ENCODE data around the gene ZBTB16.

ZBTB16 gene

GRCh38 chr11:114265122-114265878 is 205.8 kb downstream of the ZBTB16 start:
- no peaks in the 10 kb centered on the region for H3K27me3 Mint-ChIP-seq
- H3K27ac Mint-ChIP-seq: no peak overlapping the region
- no peaks in the 10 kb centered on the region for H3K9me3 Mint-ChIP-seq (ENCODE audit: low read depth)
- no peaks in the 10 kb centered on the region for H3K36me3 Mint-ChIP-seq
- H3K4me3 Mint-ChIP-seq: no peak overlapping the region
- no peaks in the 10 kb centered on the region for H3K4me1 Mint-ChIP-seq (ENCODE audit: low read depth)

GRCh38 chr11:114269498-114269897 is 210.0 kb downstream of the ZBTB16 start:
- H3K9me3 Mint-ChIP-seq (ENCODE audit: low read depth): no peaks in the 10 kb centered on the region
- no peak overlapping the region for H3K4me3 Mint-ChIP-seq
- no peaks in the 10 kb centered on the region for H3K36me3 Mint-ChIP-seq
- H3K27me3 Mint-ChIP-seq: peaks cover 19% of the 10 kb centered on the region
- H3K27ac Mint-ChIP-seq: no peak overlapping the region
- no peaks in the 10 kb centered on the region for H3K4me1 Mint-ChIP-seq (ENCODE audit: low read depth)

DNA sequence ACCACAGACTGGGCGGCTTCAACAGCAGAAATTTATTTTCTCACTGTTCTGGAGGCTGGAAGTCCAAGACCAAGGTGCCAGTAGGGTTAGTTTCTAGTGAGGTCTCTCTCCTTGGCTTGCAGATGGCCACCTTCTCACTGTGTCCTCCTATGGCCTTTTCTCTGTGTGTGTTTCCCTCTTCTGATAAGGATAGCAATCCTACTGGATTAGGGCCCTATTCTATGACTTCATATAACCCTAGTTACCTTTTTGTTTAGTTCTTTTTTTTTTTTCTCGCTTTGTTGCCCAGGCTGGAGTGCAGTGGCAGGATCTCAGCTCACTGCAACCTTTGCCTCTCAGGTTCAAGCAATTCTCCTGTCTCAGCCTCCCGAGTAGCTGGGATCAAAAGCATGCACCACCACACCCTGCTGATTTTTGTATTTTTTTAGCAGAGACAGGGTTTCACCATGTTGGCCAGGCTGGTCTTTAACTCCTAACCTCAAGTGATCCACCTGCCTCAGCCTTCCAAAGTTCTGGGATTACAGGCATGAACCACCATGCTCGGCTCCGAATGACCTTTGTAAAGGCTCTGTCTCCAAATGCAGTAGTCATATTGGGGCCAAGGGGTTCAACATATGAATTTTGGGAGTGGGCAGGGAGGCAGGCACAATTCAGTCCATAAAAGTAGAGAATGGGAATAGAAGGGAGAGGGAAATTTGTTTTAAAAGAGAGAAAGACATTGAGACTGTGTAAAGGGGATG is 211.2 kb downstream of the ZBTB16 start:
- Mint-ChIP-seq H3K4me1 (ENCODE audit: low read depth) (no peaks in the 10 kb centered on the region), H3K27me3 (peaks cover 22% of the 10 kb centered on the region), H3K4me3 (no peak overlapping the region)

DNA sequence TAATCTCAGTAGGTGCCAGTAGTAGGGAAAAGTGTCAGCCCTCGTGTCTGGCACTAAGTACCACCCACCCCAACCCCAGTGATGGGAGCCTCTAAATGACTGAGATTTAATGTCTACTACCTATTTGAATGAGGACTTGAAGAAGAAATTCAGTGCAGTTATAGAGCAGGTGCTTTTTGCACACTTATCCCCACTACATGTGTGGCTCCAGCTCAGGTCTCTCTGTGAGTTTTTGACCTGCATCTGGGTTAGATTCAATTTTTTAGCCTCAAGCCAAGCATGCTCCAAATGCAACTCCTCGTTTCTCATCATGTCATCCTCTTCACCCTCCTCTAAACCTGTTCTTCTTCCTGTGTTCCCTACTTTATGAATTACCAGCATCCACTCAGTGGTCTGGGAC is 211.8 kb downstream of the ZBTB16 start:
- Mint-ChIP-seq H3K27me3 (peaks cover 22% of the 10 kb centered on the region), H3K27ac (no peak overlapping the region), H3K4me3 (no peak overlapping the region), H3K36me3 (no peaks in the 10 kb centered on the region), H3K9me3 (ENCODE audit: low read depth) (no peaks in the 10 kb centered on the region), H3K4me1 (ENCODE audit: low read depth) (no peaks in the 10 kb centered on the region)

More for the DNA sequence above, 211.2 kb downstream of the ZBTB16 start:
- no peaks in the 10 kb centered on the region for H3K36me3 Mint-ChIP-seq
- no peaks in the 10 kb centered on the region for H3K9me3 Mint-ChIP-seq (ENCODE audit: low read depth)
- no peak overlapping the region for H3K27ac Mint-ChIP-seq

DNA sequence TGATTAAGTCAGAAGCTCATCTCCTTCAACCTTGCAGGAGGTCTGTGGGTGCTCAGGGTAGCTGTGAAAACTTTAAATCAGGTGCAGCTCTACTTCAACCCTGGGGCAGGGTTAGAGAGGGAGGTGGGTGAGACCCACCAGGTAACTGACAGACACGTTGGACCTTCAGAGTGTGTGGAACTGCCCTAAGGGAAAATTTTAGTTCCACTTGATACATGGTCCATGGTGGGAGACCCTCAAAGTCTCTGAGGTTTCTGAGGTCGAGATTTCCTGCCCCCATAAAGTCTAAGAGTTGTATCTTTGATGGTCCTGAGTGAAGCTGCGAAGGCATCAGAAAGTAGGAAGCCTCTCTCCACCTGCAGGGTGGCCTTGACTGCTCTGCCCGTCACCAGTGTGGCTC is 212.8 kb downstream of the ZBTB16 start:
- Mint-ChIP-seq H3K27ac (no peak overlapping the region), H3K27me3 (peaks cover 23% of the 10 kb centered on the region), H3K9me3 (ENCODE audit: low read depth) (no peaks in the 10 kb centered on the region), H3K4me3 (no peak overlapping the region), H3K4me1 (ENCODE audit: low read depth) (no peaks in the 10 kb centered on the region), H3K36me3 (no peaks in the 10 kb centered on the region)

DNA sequence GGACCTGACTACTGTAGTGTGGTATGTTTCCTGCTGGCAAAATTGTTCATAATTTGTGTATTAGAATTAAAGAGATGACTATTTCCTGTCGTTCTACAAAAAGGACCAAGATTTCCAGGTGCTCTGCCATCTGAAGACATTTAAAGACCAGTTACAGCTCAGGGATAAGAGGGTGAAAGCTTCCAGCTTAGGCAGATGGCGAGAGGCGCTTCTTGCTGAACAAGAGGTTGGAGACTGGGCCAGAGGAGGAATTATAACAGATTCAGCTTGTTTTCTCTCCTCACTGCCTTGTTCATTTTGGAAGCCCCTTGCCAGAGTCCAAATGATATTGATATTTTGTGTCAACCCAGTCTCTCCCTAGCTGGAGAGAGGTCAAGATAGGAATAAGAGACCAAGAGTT is 213.6 kb downstream of the ZBTB16 start:
- Mint-ChIP-seq H3K9me3 (ENCODE audit: low read depth) (no peaks in the 10 kb centered on the region), H3K4me3 (no peak overlapping the region), H3K27me3 (peaks cover 25% of the 10 kb centered on the region)

DNA sequence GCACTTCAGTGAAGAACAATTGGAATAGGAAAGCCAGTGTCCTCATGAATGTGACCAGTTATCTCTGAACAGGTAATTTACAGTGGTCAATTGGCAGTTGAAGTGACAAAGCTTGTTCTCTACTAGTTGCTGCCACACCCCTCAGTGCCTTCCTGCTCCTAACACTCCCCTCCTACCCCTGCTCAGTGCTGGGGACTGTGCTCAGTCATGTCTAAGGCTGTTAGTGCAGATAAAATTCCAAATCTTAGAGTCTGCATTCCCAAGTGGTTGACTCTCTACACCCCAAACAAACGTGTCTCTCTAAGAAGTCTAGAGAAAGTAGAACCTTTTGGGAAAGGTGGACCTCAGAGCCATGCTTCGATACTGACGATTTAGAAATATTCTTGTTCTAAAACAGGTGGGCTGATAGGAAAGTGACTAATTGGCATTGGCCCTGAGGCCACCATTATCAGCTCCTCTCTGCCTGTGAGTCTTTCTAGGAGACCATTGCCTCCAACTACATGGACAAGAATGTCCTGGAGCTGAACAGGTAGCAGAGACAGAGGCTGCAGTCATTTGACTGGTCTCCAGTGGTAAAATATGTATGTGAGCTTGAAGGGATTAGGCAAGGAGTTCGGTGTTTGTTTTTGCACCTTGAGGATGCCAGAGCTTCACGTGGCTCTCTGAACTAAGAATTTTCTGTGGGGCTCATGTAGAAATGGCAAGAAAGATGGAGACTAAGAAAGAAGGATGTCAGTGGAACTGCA is 214.6 kb downstream of the ZBTB16 start:
- H3K27me3 Mint-ChIP-seq: peaks cover 32% of the 10 kb centered on the region
- no peaks in the 10 kb centered on the region for H3K36me3 Mint-ChIP-seq
- H3K27ac Mint-ChIP-seq: no peak overlapping the region
- no peak overlapping the region for H3K4me3 Mint-ChIP-seq
- H3K4me1 Mint-ChIP-seq (ENCODE audit: low read depth): no peaks in the 10 kb centered on the region
- H3K9me3 Mint-ChIP-seq (ENCODE audit: low read depth): no peaks in the 10 kb centered on the region

More for the DNA sequence above, 213.6 kb downstream of the ZBTB16 start:
- Mint-ChIP-seq H3K27ac (no peak overlapping the region), H3K4me1 (ENCODE audit: low read depth) (no peaks in the 10 kb centered on the region), H3K36me3 (no peaks in the 10 kb centered on the region)

GRCh38 chr11:114274637-114275036 is 215.1 kb downstream of the ZBTB16 start:
- H3K4me3 Mint-ChIP-seq: no peak overlapping the region
- H3K27me3 Mint-ChIP-seq: peaks cover 37% of the 10 kb centered on the region

DNA sequence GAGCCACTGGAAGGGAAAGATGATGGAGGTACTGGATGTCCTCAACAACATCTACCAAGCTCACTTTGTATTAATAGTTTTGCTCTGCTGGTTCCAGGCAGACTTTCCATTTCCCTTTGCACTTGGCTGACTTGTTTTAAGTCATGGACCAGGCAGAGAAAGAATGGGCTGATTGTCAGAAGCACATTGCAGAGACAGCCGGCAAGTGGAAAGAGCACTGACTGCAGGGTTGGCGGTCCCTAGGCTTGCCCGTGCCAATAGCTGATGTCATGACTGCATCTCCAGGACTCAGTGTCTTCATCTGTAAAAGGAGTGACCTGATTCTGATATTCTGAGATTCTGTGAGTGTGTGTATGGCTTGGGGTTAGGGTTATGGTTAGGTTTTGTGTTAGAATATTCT is 215.8 kb downstream of the ZBTB16 start:
- Mint-ChIP-seq H3K9me3 (ENCODE audit: low read depth) (no peaks in the 10 kb centered on the region), H3K27ac (no peak overlapping the region), H3K4me1 (ENCODE audit: low read depth) (no peaks in the 10 kb centered on the region), H3K4me3 (no peak overlapping the region), H3K36me3 (no peaks in the 10 kb centered on the region), H3K27me3 (peaks cover 38% of the 10 kb centered on the region)

More at GRCh38 chr11:114274637-114275036, 215.1 kb downstream of the ZBTB16 start:
- Mint-ChIP-seq H3K27ac (no peak overlapping the region), H3K36me3 (no peaks in the 10 kb centered on the region), H3K4me1 (ENCODE audit: low read depth) (no peaks in the 10 kb centered on the region), H3K9me3 (ENCODE audit: low read depth) (no peaks in the 10 kb centered on the region)

- H3K4me3 Mint-ChIP-seq: no peak overlapping the region
- no peak overlapping the region for H3K27ac Mint-ChIP-seq
- peaks cover 36% of the 10 kb centered on the region for H3K27me3 Mint-ChIP-seq
- H3K36me3 Mint-ChIP-seq: no peaks in the 10 kb centered on the region
- no peaks in the 10 kb centered on the region for H3K4me1 Mint-ChIP-seq (ENCODE audit: low read depth)
- H3K9me3 Mint-ChIP-seq (ENCODE audit: low read depth): no peaks in the 10 kb centered on the region
Measured at GRCh38 chr11:114276077-114276476, 216.6 kb downstream of the ZBTB16 start.

- no peak overlapping the region for H3K27ac Mint-ChIP-seq
- H3K4me1 Mint-ChIP-seq (ENCODE audit: low read depth): no peaks in the 10 kb centered on the region
- no peak overlapping the region for H3K4me3 Mint-ChIP-seq
- no peaks in the 10 kb centered on the region for H3K9me3 Mint-ChIP-seq (ENCODE audit: low read depth)
- H3K27me3 Mint-ChIP-seq: peaks cover 30% of the 10 kb centered on the region
- H3K36me3 Mint-ChIP-seq: no peaks in the 10 kb centered on the region
Measured at GRCh38 chr11:114277637-114278341, 218.3 kb downstream of the ZBTB16 start.

DNA sequence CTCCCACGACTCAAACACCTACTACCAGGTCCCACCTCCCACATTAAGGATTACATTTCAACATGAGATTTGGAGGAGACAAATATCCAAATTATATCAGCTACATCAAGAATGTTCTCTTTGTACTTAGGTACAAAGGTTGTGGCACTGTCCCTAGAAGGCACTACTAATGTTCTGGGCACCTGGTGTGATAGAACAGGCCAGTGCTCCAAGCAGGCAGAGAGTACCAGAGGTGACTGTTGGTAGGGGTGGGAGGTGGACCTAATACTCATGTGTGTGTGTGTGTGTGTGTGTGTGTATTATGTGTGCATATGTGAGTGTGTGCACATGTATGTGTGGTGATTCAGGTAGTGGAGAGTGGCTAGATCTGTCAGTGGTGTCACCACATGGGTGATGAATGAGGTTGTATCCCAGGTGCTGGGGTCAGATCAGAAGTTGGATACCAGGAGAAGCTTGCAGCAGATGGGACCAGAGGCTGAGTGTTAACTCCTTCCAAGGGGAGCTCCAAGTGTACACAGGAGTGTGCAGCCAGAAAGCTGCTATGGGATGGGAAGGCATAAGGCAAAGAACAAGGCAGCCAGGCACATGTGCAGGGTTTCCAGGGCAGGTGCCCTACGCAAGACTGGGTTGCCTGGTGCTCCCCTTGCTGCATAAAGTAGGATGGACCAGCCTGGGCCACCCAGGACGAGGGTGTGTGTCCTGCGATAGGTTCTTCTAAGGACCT is 219.0 kb downstream of the ZBTB16 start:
- Mint-ChIP-seq H3K9me3 (ENCODE audit: low read depth) (no peaks in the 10 kb centered on the region), H3K4me1 (ENCODE audit: low read depth) (no peaks in the 10 kb centered on the region), H3K27me3 (peaks cover 25% of the 10 kb centered on the region), H3K36me3 (no peaks in the 10 kb centered on the region), H3K27ac (no peak overlapping the region), H3K4me3 (no peak overlapping the region)

DNA sequence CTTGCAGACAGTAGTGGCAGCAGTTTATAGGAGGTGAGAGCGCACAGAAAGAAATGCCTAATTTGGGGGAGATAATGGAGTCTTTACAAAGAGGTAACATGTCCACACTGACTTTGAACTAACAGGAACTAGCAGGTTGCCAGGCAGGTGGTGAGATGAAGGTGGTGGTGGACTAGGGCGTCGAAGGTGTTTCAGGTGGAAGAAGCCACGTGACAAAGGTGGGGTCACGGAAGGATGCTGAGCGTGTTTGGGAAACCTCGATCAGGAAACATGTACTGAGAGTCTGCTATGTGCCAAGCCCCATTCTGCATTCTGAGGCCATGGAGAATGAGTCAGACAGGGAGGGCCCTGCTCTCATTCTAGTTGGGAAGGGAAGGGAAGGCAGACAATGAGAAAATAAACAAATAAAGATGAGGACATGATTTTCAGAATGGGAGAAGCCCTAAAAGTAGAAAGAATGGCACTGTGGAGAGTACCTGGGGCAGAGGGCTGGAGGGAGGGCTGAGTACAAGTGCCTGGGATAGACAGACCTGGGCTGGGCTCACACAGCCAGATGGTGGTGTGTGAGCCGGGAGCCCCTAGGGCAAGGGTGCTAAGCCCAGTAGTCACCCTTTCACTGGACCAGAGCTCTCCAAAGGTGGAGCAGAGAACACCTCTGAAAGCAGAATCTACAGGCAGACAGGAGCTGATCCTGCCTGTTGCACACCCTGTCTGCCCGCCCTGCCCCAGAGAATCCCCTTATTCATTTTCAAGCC is 220.5 kb downstream of the ZBTB16 start:
- Mint-ChIP-seq H3K36me3 (no peaks in the 10 kb centered on the region), H3K9me3 (ENCODE audit: low read depth) (no peaks in the 10 kb centered on the region), H3K27ac (no peak overlapping the region), H3K4me3 (no peak overlapping the region), H3K4me1 (ENCODE audit: low read depth) (no peaks in the 10 kb centered on the region), H3K27me3 (peaks cover 20% of the 10 kb centered on the region)
